HepG2 (cell line): Measurements from ENCODE around the gene TEAD1. TPM values are rescaled to one million over a fixed set of nuclear protein-coding genes. Genes with fewer than 3 reads are reported as not detected.

Source experiments
- BCL3 ChIP-seq: sonication (generic); formaldehyde crosslinking; IDR thresholded peaks from 2 replicates; pipeline ENCODE4 v1.5.1; 2020; ENCODE audit warnings: mild to moderate bottlenecking, missing genetic modification reagents, moderate library complexity
- CHD2 ChIP-seq: IDR thresholded peaks from 2 replicates; pipeline ENCODE4 v1.6.1; 2011; ENCODE audit warnings: low read depth, low read length, improper control_type of control experiment
- DPF2 ChIP-seq: sonication (generic); formaldehyde crosslinking; IDR thresholded peaks from 2 replicates; pipeline ENCODE4 v1.4.0; 2020; ENCODE audit warnings: mild to moderate bottlenecking, low read depth, missing genetic modification reagents, borderline replicate concordance
- E2F2 ChIP-seq: sonication (generic); formaldehyde crosslinking; IDR thresholded peaks from 2 replicates; pipeline ENCODE4 v1.4.0; 2020; ENCODE audit warnings: missing genetic modification reagents, borderline replicate concordance
- FOXK1 ChIP-seq: sonication (generic); formaldehyde crosslinking; IDR thresholded peaks from 2 replicates; pipeline ENCODE4 v1.4.0; 2020; ENCODE audit warnings: low read depth, missing genetic modification reagents, borderline replicate concordance
- GATA4 ChIP-seq: sonication (generic); IDR thresholded peaks from 2 replicates; pipeline ENCODE4 v1.6.1; 2016; ENCODE audit warnings: antibody characterized with exemption, low read depth, borderline replicate concordance
- GFI1 ChIP-seq: sonication (generic); formaldehyde crosslinking; IDR thresholded peaks from 2 replicates; pipeline ENCODE4 v1.5.0; 2020; ENCODE audit warnings: missing genetic modification reagents, mild to moderate bottlenecking, borderline replicate concordance
- NFE2L1 ChIP-seq: sonication (generic); formaldehyde crosslinking; IDR thresholded peaks from 2 replicates; pipeline ENCODE4 v1.4.0; 2020; ENCODE audit warnings: missing genetic modification reagents, mild to moderate bottlenecking, borderline replicate concordance
- NR3C1 ChIP-seq: sonication (generic); formaldehyde crosslinking; IDR thresholded peaks from 2 replicates; pipeline ENCODE4 v1.4.0; 2020; ENCODE audit warnings: missing genetic modification reagents
- RFX1 ChIP-seq: fragments of 450-650 bp; IDR thresholded peaks from 2 replicates; pipeline ENCODE4 v1.6.1; 2017
- RFX5 ChIP-seq: IDR thresholded peaks from 2 replicates; pipeline ENCODE4 v1.6.1; 2011; ENCODE audit warnings: low read depth, low read length, improper control_type of control experiment
- RFXANK ChIP-seq: IDR thresholded peaks from 2 replicates; pipeline ENCODE4 v1.6.1; 2016
- SATB2 ChIP-seq: sonication (generic); formaldehyde crosslinking; IDR thresholded peaks from 2 replicates; pipeline ENCODE4 v1.5.0; 2020; ENCODE audit warnings: missing genetic modification reagents
- SMC3 ChIP-seq: IDR thresholded peaks from 2 replicates; pipeline ENCODE4 v1.6.1; 2011; ENCODE audit warnings: low read length, improper control_type of control experiment
- TGIF2 ChIP-seq: IDR thresholded peaks from 2 replicates; pipeline ENCODE4 v1.6.1; 2016; ENCODE audit warnings: control low read depth, missing compliant biosample characterization
- THAP11 ChIP-seq: IDR thresholded peaks from 2 replicates; pipeline ENCODE4 v1.6.1; 2016; ENCODE audit warnings: missing biosample characterization, missing genetic modification reagents
- THAP7 ChIP-seq: sonication (generic); formaldehyde crosslinking; IDR thresholded peaks from 2 replicates; pipeline ENCODE4 v1.8.1; 2023; ENCODE audit warnings: mild to moderate bottlenecking, missing genetic modification reagents
- ZBED4 ChIP-seq: sonication (generic); formaldehyde crosslinking; IDR thresholded peaks from 2 replicates; pipeline ENCODE4 v1.4.0; 2020; ENCODE audit warnings: missing genetic modification reagents, borderline replicate concordance
- ZNF431 ChIP-seq: sonication (generic); formaldehyde crosslinking; IDR thresholded peaks from 2 replicates; pipeline ENCODE4 v1.9.0; 2022; ENCODE audit warnings: missing genetic modification reagents, low read depth, mild to moderate bottlenecking, borderline replicate concordance
- ZNF616 ChIP-seq: sonication (generic); formaldehyde crosslinking; IDR thresholded peaks from 2 replicates; pipeline ENCODE4 v1.5.0; 2020; ENCODE audit warnings: low read depth, mild to moderate bottlenecking, missing genetic modification reagents
- ZNF674 ChIP-seq: sonication (generic); formaldehyde crosslinking; IDR thresholded peaks from 2 replicates; pipeline ENCODE4 v1.5.0; 2020; ENCODE audit warnings: low read depth, mild to moderate bottlenecking, missing genetic modification reagents
- ZNF775 ChIP-seq: sonication (generic); formaldehyde crosslinking; IDR thresholded peaks from 2 replicates; pipeline ENCODE4 v1.4.0; 2020; ENCODE audit warnings: missing genetic modification reagents, mild to moderate bottlenecking, moderate library complexity, borderline replicate concordance
- ZSCAN9 ChIP-seq: IDR thresholded peaks from 2 replicates; pipeline ENCODE4 v1.6.1; 2016; ENCODE audit warnings: borderline replicate concordance
- polyA plus RNA-seq, 8 experiments: library from polyadenylated mRNA; depleted of rRNA in 3 of 8; stranded (reverse) in 7 of 8; unstranded in 1 of 8; fragments of >200 nt; fragmentation: Illumina TruSeq in 4 of 8; extraction: Trizol in 4 of 8; gene quantifications; 2 replicates each; pipeline versions ENCODE4 v1.2.1 to v1.2.3, GENCODE V29; 2011 to 2016; ENCODE audit warnings: low read depth in 4 of 8, missing spikeins in 1 of 8, mixed read lengths in 1 of 8; ENCODE audit not compliant: insufficient read depth in 1 of 8
- total RNA-seq, 5 experiments: library from RNA; depleted of rRNA; stranded (reverse); fragments of >200 nt; fragmentation: Illumina TruSeq; extraction: Trizol; gene quantifications; 2 replicates each; pipeline ENCODE4 v1.2.3, GENCODE V29; 2016; ENCODE audit warnings: low read depth in 1 of 5

The TEAD1 gene
- total and polyA plus RNA-seq, 2 of the 13 experiments (the other 11 are each of a cell fraction or from before 2014, with no cell fraction given) = 20.1 to 30.5 TPM

GRCh38 chr11:12673924-12674570 lies at the start of gene TEAD1 (continued):
- TF ChIP-seq THAP7 = 0 out of 2 replicates have a peak, but pooled peaks have one; percentile 14
- TF ChIP-seq ZNF674 (CRISPR knock-in tag) = peak; percentile 22; the same call in 1 of the 2 replicates
- no peak for TF ChIP-seq FOXK1 (CRISPR knock-in tag)
- TF ChIP-seq THAP11 = 0 out of 2 replicates have a peak, but pooled peaks have one; percentile 54
- TF ChIP-seq CHD2 = 0 out of 2 replicates have a peak, but pooled peaks have one; percentile 58
- no peak for TF ChIP-seq RFXANK (CRISPR knock-in tag)
- peak; percentile 52; the same call in 1 of the 2 replicates for TF ChIP-seq GATA4
- TF ChIP-seq RFX5 = peak; percentile 77; the same call in 1 of the 2 replicates
- TF ChIP-seq SMC3 = no peak
- peak; percentile 46; the same call in 1 of the 2 replicates for TF ChIP-seq GFI1 (CRISPR knock-in tag)
- TF ChIP-seq NR3C1 = no peak
- no peak for TF ChIP-seq TGIF2 (CRISPR knock-in tag)
- peak; percentile 46; the same call in 1 of the 2 replicates for TF ChIP-seq BCL3 (CRISPR knock-in tag)
- no peak for TF ChIP-seq ZNF775 (CRISPR knock-in tag)
- no peak for TF ChIP-seq NFE2L1 (CRISPR knock-in tag)
- no peak for TF ChIP-seq SATB2 (CRISPR knock-in tag)
- TF ChIP-seq DPF2 (CRISPR knock-in tag) = no peak
- peak; percentile 54; the same call in 1 of the 2 replicates for TF ChIP-seq ZNF431
- no peak for TF ChIP-seq RFX1
- TF ChIP-seq ZSCAN9 (CRISPR knock-in tag) = no peak; the same call in 1 of the 2 replicates
- no peak for TF ChIP-seq E2F2 (CRISPR knock-in tag)
- peak; percentile 56; the same call in 1 of the 2 replicates for TF ChIP-seq ZNF616 (CRISPR knock-in tag)
- 0 out of 2 replicates have a peak, but pooled peaks have one; percentile 47 for TF ChIP-seq ZBED4 (CRISPR knock-in tag)
